Measurements from ENCODE around the gene ZNF296.

The ZNF296 gene

DNA sequence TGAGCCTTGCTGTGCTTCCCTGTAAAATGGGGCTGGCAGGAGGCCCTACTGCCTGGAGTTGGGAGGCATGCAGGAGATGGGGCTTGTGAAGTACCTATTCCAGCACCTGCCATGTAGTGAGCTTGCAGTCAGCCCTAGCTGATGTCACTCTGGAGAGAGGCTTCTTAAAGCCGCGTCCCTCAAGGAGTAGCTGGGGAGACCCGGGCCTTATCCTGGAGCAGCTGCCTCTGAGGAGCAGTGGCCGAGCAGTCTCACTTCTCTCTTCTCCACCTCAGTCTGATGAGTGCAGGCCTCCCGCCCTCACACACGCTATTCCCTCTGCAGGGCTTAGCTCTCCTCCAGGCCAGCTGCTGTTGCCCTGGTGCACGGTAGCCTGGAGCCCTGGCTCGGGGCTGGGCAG, 19.4 kb downstream of the ZNF296 start:
- DNase-seq = no peak

DNA sequence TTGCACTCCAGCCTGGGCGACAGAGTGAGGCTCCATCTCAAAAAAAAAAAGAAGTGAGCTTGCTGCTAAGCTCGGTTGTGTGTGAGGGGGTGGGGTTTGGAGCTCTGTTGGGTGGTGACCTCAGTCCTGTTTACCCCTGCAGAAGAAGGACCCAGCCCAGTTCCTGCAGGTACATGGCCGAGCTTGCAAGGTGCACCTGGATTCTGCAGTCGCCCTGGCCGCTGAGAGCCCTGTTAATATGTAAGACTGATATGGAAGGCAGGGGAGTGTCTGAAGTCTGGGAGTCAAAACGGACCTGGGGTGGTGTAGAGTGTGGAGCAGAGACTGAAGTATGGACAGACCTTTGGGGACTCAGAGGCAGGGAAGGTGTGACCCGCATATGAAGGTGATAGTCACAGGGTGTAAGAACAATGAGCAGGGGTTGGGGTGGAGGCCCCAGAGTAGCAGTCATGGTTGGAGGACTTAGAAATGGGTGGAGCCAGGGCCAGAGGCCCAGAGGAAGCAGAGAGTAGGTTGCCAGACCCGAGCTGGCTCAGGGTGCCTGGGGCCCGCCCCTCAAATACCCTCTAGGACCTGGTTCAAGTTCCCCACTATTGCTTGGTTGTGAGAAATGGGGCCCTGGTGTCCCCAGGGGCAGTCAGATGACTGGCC, 24.2 kb downstream of the ZNF296 start:
- DNase-seq = no peak

DNA sequence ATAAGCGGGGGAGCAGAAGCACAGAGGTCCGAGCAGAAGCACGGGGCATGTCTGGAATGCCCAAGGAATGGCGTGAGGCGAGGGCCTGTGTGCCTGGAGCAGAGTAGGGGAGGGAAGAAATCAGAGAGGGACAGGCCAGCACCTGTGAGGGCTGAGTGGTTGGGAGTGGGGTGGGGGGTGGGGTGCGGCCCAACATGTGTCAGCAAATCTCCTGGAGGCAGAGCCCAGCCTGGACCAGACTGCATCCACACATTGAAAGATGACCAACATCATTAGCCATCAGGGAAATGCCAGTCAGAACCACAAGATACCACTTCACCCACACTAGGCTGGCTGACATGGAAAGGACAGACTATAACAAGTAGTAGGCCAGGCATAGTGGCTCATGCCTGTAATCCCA, 26.2 kb downstream of the ZNF296 start:
- no peak for DNase-seq

DNA sequence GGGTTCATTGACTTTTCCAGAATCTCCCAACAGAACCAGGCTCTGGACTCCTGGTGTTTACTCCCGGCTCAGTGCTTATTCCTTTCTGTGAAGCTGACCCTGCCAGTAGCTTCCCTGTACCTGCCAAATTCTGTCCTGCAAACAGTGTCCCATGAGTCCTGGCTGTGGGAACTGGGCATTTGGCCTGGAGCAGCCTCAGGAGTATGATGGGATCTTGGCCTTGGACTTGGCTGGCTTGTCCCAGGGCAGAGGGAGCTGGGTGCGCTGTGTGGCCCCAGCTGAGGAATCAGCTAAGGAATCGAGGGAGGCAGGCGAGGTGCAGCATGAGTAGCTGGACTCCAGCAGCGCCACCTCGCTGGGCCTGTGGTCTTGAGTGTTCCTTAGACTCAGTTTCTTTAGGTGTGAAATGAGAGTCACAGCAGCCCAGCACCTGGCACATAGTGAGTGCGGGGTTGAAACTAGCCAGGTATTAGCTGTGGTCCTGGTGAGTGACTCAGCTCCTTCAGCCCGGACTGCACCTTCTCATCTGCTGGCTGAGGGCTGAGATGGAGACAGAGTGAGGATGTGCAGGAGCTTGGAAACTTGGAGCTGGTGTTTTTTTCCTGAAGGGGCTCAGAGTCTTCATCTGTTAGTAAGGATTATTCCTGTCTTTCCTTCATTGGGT, 27.1 kb downstream of the ZNF296 start:
- no peak for DNase-seq

DNA sequence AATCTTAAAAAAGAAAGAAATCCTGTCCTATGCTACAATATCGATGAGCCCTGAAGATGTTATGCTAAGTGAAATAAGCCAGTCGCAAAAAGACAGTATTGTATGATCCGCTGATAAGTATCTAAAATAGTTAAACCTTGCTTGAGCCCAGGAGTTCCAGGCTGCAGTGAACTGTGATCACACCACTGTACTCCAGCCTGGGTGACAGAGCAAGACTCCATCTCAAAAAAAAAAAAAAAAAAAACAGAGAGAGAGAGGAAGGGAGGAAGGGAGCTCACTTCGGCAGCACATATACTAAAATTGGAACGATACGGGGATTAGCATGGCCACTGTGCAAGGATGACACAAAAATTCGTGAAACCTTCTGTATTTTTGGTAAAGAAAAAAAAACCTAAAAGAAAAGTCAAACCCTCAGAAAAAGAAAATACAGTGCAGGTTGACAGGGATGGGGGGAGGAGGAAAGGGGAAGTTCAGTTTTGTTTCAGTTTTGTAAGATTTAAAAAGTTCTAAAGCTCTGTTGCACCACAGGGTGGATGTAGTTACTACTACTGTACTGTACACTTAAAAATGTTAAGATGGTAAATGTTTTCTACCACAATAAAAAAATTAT, 29.0 kb downstream of the ZNF296 start:
- DNase-seq = no peak

- DNase-seq = no peak
These were observed 29.9 kb downstream of the ZNF296 start for GRCh38 chr19:45046355-45046754.

DNA sequence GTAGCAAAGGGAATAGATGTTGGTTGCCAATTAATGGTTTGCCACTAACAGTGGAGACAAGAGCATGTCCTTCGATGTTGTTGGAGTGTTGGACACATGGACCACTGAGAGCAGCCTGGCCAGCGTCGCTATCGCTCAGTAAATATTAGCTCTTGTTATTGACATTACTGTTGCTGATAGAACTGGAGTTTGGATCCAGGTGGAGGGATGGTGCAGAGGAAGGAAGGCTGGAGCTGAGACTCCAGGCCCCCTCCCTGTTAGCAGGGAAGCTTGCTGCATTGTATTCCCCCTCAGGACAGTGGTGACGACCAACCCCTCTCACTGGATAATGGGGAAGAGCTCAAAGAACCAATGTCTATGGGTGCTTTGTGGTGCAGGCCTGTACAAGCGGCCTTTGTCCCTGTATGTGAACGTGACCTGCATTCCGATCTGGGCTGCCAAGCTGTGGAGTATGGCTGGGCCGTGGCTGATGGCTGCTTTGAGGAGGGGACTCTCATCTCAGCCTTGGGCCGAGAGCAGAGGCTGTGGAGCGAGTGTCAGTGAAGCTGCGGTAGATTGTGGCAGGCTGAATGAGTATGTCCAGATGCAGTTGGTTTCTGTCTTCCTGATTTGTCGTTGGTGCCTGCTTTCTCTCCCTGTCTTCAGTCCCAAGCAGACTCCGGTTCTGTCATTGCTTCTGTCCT, 30.5 kb downstream of the ZNF296 start:
- DNase-seq = no peak

GRCh38 chr19:45041125-45041524, 35.2 kb downstream of the ZNF296 start:
- DNase-seq = no peak

DNA sequence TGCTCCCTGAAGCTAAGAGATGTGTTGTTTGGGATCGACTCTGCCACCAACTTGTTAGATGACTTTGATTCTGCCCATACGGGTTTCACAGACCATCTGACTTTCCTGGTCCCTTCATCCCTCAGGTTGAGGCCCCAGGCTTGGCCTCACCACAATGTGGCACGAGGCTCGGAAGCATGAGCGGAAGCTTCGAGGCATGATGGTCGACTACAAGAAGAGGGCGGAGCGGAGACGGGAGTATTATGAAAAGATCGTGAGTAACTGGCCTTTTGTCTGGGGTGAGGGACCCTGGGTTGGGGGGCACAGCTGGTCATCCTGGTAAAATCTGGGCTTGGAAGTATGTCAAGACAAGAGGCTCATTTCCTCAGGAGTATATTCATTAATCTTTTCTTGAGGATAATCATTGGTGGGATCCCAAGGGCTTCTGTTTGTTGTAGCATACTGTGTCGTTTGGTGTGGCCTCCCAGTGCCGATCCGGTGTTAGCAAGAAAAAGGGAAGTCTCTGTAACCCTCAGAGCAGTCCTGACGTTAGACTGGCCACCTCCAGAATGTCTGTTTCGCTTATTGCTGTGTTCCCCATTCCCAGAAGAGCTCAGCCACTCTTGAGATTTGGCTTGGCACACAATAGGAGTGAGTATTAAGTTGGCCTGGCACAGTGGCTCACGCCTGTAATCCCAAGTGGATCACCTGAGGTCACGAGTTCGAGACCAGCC, 36.1 kb downstream of the ZNF296 start:
- no peak for DNase-seq

- DNase-seq = peak; percentile 87
These were observed 37.1 kb downstream of the ZNF296 start, which contains the start of gene CLASRP for GRCh38 chr19:45038931-45039893. TSS of gene CLASRP (plus strand) at chr19:45039045. CDS start at chr19:45040213, 1,168 bp downstream.

DNA sequence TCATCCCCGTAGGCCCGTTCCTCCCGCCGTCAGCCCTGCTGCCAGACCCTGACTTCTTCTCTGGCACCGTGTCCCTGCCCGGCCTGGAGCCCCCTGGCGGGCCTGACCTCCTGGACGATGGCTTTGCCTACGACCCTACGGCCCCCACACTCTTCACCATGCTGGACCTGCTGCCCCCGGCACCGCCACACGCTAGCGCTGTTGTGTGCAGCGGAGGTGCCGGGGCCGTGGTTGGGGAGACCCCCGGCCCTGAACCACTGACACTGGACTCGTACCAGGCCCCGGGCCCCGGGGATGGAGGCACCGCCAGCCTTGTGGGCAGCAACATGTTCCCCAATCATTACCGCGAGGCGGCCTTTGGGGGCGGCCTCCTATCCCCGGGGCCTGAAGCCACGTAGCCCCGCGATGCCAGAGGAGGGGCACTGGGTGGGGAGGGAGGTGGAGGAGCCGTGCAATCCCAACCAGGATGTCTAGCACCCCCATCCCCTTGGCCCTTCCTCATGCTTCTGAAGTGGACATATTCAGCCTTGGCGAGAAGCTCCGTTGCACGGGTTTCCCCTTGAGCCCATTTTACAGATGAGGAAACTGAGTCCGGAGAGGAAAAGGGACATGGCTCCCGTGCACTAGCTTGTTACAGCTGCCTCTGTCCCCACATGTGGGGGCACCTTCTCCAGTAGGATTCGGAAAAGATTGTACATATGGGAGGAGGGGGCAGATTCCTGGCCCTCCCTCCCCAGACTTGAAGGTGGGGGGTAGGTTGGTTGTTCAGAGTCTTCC, 38.7 kb downstream of the ZNF296 start:
- no peak for DNase-seq

GRCh38 chr19:45035755-45036154, 40.5 kb downstream of the ZNF296 start:
- DNase-seq = no peak

DNA sequence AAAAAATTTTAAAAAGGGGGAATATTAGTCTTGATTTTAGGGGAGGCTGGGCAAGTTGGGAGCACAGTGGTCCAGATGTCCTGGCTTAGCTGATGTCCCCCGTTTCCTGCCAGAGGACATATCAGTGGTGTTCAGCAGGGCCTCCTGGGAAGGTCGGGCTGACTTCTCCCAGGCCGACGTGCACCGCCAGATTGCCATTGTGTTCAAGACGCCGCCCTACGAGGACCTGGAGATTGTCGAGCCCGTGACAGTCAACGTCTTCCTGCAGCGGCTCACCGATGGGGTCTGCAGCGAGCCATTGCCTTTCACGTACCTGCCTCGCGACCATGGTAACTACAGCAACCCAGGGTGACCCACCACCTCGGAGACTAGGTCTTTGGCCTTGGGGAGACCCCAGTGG, 43.9 kb downstream of the ZNF296 start:
- DNase-seq = no peak

DNA sequence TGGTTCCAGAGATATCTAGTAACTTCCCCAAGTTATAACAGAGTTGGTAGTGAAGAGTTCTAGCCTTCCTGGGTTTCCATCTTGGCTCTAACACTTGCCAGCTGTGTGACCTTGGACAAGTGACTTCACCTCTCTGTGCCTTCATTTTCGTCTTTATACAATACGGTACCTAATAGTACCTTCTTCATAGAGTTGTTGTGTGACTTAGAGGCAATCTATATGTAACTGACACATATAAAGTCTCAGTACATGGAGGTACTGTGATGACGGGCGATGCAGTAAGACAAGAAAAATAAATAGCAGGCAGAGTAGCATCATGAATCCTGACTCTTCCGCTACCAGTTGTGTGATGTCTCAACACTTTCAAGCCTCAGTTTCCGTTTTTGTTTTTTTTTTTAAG, 45.5 kb downstream of the ZNF296 start:
- DNase-seq = no peak

- DNase-seq = no peak
These were observed 48.9 kb downstream of the ZNF296 start for GRCh38 chr19:45027371-45027770.

- DNase-seq = no peak
These were observed 51.0 kb downstream of the ZNF296 start for GRCh38 chr19:45025264-45025663.

DNA sequence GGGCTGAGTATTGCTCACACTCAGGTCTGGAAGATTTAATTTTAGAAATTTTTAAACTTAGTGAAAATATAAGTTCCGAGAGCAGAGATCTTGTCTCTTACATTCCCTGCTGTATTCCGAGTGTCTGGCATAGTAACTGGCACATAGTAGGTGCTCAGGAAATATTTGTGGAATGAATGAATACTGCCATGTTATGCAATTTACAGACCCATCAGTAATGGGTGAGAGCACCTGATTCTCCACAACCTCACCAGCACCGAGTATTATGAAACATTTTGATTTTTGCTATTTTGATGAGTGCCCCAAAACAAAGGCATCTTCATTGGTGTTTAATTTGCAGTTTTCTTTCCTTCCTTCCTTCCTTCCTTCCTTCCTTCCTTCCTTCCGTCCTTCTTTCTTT, 53.2 kb downstream of the ZNF296 start:
- no peak for DNase-seq

GRCh38 chr19:45021971-45022370, 54.3 kb downstream of the ZNF296 start:
- DNase-seq = no peak

Data from activated gamma-delta T cell treated with Interleukin-2 at 50 U/mL for 16 hours (primary cell).